Tibial artery (tissue), 4 donors: ENCODE data around the gene ARSI.

ENCODE experiments used
- DNase-seq, 2 donors: peaks; one replicate each; pipeline ENCODE4 v3.0.0-alpha.2; 2019
- H3K27ac ChIP-seq, 2 donors: fragments of 200-600 bp; sonication (generic) in 1 of 2; 1 replicate in 1 of 2; 2 replicates in 1 of 2; pipeline ENCODE4 v1.5.1; 2018 to 2019; ENCODE audit warnings: mild to moderate bottlenecking in 1 of 2
- H3K27me3 ChIP-seq, 2 donors: fragments of 200-600 bp; sonication (generic) in 1 of 2; one replicate each; pipeline versions ENCODE4 v1.5.1 to v1.6.0; 2016 to 2019
- H3K36me3 ChIP-seq, 3 donors: fragments of 200-600 bp; sonication (generic) in 2 of 3; one replicate each; pipeline ENCODE4 v1.5.1; 2016 to 2019; ENCODE audit warnings: mild to moderate bottlenecking in 2 of 3
- H3K4me1 ChIP-seq, 4 donors: fragments of 200-600 bp; sonication (generic) in 2 of 4; 1 replicate in 3 of 4; 2 replicates in 1 of 4; pipeline ENCODE4 v1.5.1; 2016 to 2019
- H3K4me3 ChIP-seq, 2 donors: fragments of 200-600 bp; sonication (generic) in 1 of 2; 1 replicate in 1 of 2; 2 replicates in 1 of 2; pipeline ENCODE4 v1.5.1; 2018 to 2019; ENCODE audit warnings: mild to moderate bottlenecking in 2 of 2
- H3K9me3 ChIP-seq, 3 donors: fragments of 200-600 bp; sonication (generic) in 1 of 3; one replicate each; pipeline ENCODE4 v1.5.1; 2016 to 2019
- CTCF ChIP-seq, 2 experiments: fragments of 200-600 bp in 1 of 2; fragments of 450-650 bp in 1 of 2; IDR thresholded peaks; one replicate each; pipeline ENCODE4 v1.5.1; 2017 to 2019; ENCODE audit warnings: antibody characterized with exemption in 2 of 2, mild to moderate bottlenecking in 1 of 2, moderate library complexity in 1 of 2
- intact Hi-C: fragments of 100-400 bp; cut with DNase I; formaldehyde crosslinking; loops from one replicate; pipeline ENCODE4 v1.15.0; 2023; ENCODE audit warnings: low total_unique reads

The ARSI gene

GRCh38 chr5:150346592-150346991 is 43.9 kb upstream of the ARSI start:
- Histone ChIP-seq H3K27me3 (no peaks in the 10 kb centered on the region), H3K36me3 (no peaks in the 10 kb centered on the region), H3K4me1 (no peaks in the 10 kb centered on the region), H3K4me3 (no peak overlapping the region), H3K9me3 (no peaks in the 10 kb centered on the region), H3K27ac (no peak overlapping the region)
- DNase-seq, result no peak
- intact Hi-C loops, result no loop called here
- no peak for TF ChIP-seq CTCF (IDR thresholded peaks at IDR 0.05)

GRCh38 chr5:150345716-150346115 is 43.0 kb upstream of the ARSI start:
- H3K4me1 ChIP-seq, result no peaks in the 10 kb centered on the region
- no peaks in the 10 kb centered on the region for H3K9me3 ChIP-seq
- H3K36me3 ChIP-seq, result no peaks in the 10 kb centered on the region
- H3K4me3 ChIP-seq, result no peak overlapping the region
- intact Hi-C loops, result no loop called here
- H3K27ac ChIP-seq, result no peak overlapping the region
- no peaks in the 10 kb centered on the region for H3K27me3 ChIP-seq
- no peak for TF ChIP-seq CTCF (IDR thresholded peaks at IDR 0.05)
- DNase-seq, result no peak

GRCh38 chr5:150343994-150344631 is 41.4 kb upstream of the ARSI start:
- H3K27ac ChIP-seq, result no peak overlapping the region
- TF ChIP-seq CTCF (IDR thresholded peaks at IDR 0.05), result no peak
- no peak overlapping the region for H3K4me3 ChIP-seq
- intact Hi-C loops, result no loop called here
- DNase-seq, result no peak
- H3K4me1 ChIP-seq, result no peaks in the 10 kb centered on the region
- no peaks in the 10 kb centered on the region for H3K27me3 ChIP-seq
- H3K36me3 ChIP-seq, result no peaks in the 10 kb centered on the region
- H3K9me3 ChIP-seq, result no peaks in the 10 kb centered on the region

- H3K27me3 ChIP-seq, result no peaks in the 10 kb centered on the region
- H3K4me3 ChIP-seq, result no peak overlapping the region
- intact Hi-C loops, result no loop called here
- no peaks in the 10 kb centered on the region for H3K4me1 ChIP-seq
- no peaks in the 10 kb centered on the region for H3K36me3 ChIP-seq
- H3K27ac ChIP-seq, result no peak overlapping the region
- no peak for TF ChIP-seq CTCF (IDR thresholded peaks at IDR 0.05)
- DNase-seq, result no peak
- H3K9me3 ChIP-seq, result no peaks in the 10 kb centered on the region
These were observed 39.9 kb upstream of the ARSI start for GRCh38 chr5:150342583-150342982.

DNA sequence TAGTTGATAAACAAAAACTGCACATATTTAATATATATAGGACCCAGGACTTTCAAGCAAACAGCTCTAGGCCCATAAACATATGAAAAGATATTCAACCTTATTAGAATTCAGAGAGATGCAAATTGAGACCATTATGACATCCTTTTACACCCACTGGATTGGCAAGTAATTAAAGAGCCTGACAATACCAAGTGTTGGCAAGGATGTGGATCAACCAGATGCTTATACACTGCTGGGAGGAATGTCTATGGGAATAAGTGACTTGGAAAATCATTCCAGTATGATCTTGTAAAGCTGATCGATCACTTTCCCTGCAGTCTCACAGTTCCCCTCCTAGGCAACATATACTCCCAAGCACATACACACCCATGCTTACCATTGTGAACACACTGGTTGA is 39.3 kb upstream of the ARSI start:
- no peaks in the 10 kb centered on the region for H3K4me1 ChIP-seq
- H3K27me3 ChIP-seq, result no peaks in the 10 kb centered on the region
- TF ChIP-seq CTCF (IDR thresholded peaks at IDR 0.05), result no peak
- H3K36me3 ChIP-seq, result no peaks in the 10 kb centered on the region
- intact Hi-C loops, result no loop called here
- no peak overlapping the region for H3K4me3 ChIP-seq
- no peak overlapping the region for H3K27ac ChIP-seq
- H3K9me3 ChIP-seq, result no peaks in the 10 kb centered on the region
- no peak for DNase-seq

GRCh38 chr5:150341331-150341730 is 38.6 kb upstream of the ARSI start:
- no peaks in the 10 kb centered on the region for H3K4me1 ChIP-seq
- H3K27ac ChIP-seq, result no peak overlapping the region
- H3K27me3 ChIP-seq, result no peaks in the 10 kb centered on the region
- TF ChIP-seq CTCF (IDR thresholded peaks at IDR 0.05), result no peak
- H3K36me3 ChIP-seq, result no peaks in the 10 kb centered on the region
- H3K9me3 ChIP-seq, result no peaks in the 10 kb centered on the region
- DNase-seq, result no peak
- no peak overlapping the region for H3K4me3 ChIP-seq
- intact Hi-C loops, result no loop called here
